Neuronal stem cell (in vitro differentiated cells): Measurements from ENCODE around the gene SLC2A6.

Experiments
- DNase-seq: peaks from one replicate; pipeline ENCODE4 v3.0.0-alpha.2; 2013; ENCODE audit warnings: low spot score
- H2AFZ ChIP-seq: one replicate; pipeline ENCODE4 v1.6.1; 2013; ENCODE audit warnings: mild to moderate bottlenecking, low read length, inconsistent platforms
- H2AK5ac ChIP-seq: 2 replicates; pipeline ENCODE4 v1.6.1; 2013; ENCODE audit warnings: low read depth, mild to moderate bottlenecking, inconsistent platforms, low read length, moderate library complexity, mixed read lengths
- H2BK120ac ChIP-seq: 2 replicates; pipeline ENCODE4 v1.6.1; 2013; ENCODE audit warnings: low read depth, mild to moderate bottlenecking, inconsistent platforms, low read length, moderate library complexity, mixed read lengths
- H2BK12ac ChIP-seq: one replicate; pipeline ENCODE4 v1.6.1; 2013; ENCODE audit warnings: low read length, inconsistent platforms
- H2BK15ac ChIP-seq: 2 replicates; pipeline ENCODE4 v1.6.1; 2013; ENCODE audit warnings: mild to moderate bottlenecking, low read length, inconsistent platforms, mixed read lengths
- H2BK5ac ChIP-seq: one replicate; pipeline ENCODE4 v1.6.1; 2013; ENCODE audit warnings: inconsistent platforms, mild to moderate bottlenecking, low read length, moderate library complexity
- H3K14ac ChIP-seq: one replicate; pipeline ENCODE4 v1.6.1; 2013; ENCODE audit warnings: low read length, inconsistent platforms
- H3K18ac ChIP-seq: 2 replicates; pipeline ENCODE4 v1.6.1; 2013; ENCODE audit warnings: low read length, inconsistent platforms
- H3K23ac ChIP-seq: 2 replicates; pipeline ENCODE4 v1.6.1; 2013; ENCODE audit warnings: low read depth, mild to moderate bottlenecking, mixed read lengths, low read length, inconsistent platforms; ENCODE audit not compliant: poor library complexity
- H3K27ac ChIP-seq: replicated peaks from 3 replicates; pipeline ENCODE4 v1.5.1; 2013; ENCODE audit warnings: low read length, inconsistent platforms
- H3K27me3 ChIP-seq, 3 experiments: 2 replicates each; pipeline ENCODE4 v1.6.1; 2013; ENCODE audit warnings: low read length in 3 of 3, mild to moderate bottlenecking in 2 of 3, inconsistent platforms in 1 of 3, low read depth in 1 of 3, mixed read lengths in 1 of 3, moderate library complexity in 1 of 3; ENCODE audit not compliant: control insufficient read depth in 3 of 3, insufficient read depth in 3 of 3
- H3K36me3 ChIP-seq, 2 donors: replicated peaks in 1 of 2; 2 replicates each; pipeline ENCODE4 v1.6.1; 2013; ENCODE audit warnings: low read length in 2 of 2; ENCODE audit not compliant: control insufficient read depth in 2 of 2, insufficient read depth in 2 of 2
- H3K4ac ChIP-seq: 2 replicates; pipeline ENCODE4 v1.6.1; 2013; ENCODE audit warnings: inconsistent platforms, mild to moderate bottlenecking, low read length, moderate library complexity
- H3K4me1 ChIP-seq, 2 donors: 1 replicate in 1 of 2; 2 replicates in 1 of 2; pipeline ENCODE4 v1.6.1; 2013; ENCODE audit warnings: low read length in 2 of 2, low read depth in 1 of 2; ENCODE audit not compliant: control insufficient read depth in 2 of 2, insufficient read depth in 1 of 2
- H3K4me2 ChIP-seq: one replicate; pipeline ENCODE4 v1.6.1; 2013; ENCODE audit warnings: mild to moderate bottlenecking, low read length, inconsistent platforms; ENCODE audit not compliant: insufficient read depth, poor library complexity, severe bottlenecking
- H3K4me3 ChIP-seq, 2 donors: 2 replicates each; pipeline ENCODE4 v1.5.1; 2013; ENCODE audit warnings: low read length in 2 of 2, mild to moderate bottlenecking in 2 of 2, inconsistent platforms in 1 of 2, moderate library complexity in 1 of 2
- H3K79me1 ChIP-seq: one replicate; pipeline ENCODE4 v1.6.1; 2013; ENCODE audit warnings: low read depth, mild to moderate bottlenecking, inconsistent platforms, low read length, moderate library complexity
- H3K9ac ChIP-seq: one replicate; pipeline ENCODE4 v1.6.1; 2013; ENCODE audit warnings: mild to moderate bottlenecking, low read depth, low read length, inconsistent platforms; ENCODE audit not compliant: poor library complexity
- H3K9me3 ChIP-seq, 2 donors: replicated peaks in 1 of 2; 2 replicates each; pipeline versions ENCODE3 to v1.6.1; 2013; ENCODE audit warnings: low read length in 2 of 2, mild to moderate bottlenecking in 2 of 2, inconsistent platforms in 1 of 2, low read depth in 1 of 2, mixed read lengths in 1 of 2, moderate library complexity in 1 of 2; ENCODE audit not compliant: control insufficient read depth in 2 of 2, insufficient read depth in 1 of 2
- H4K8ac ChIP-seq: one replicate; pipeline ENCODE4 v1.6.1; 2013; ENCODE audit warnings: low read depth, mild to moderate bottlenecking, inconsistent platforms, low read length, moderate library complexity
- H4K91ac ChIP-seq: one replicate; pipeline ENCODE4 v1.6.1; 2013; ENCODE audit warnings: low read length, low read depth, mild to moderate bottlenecking, inconsistent platforms; ENCODE audit not compliant: poor library complexity
- WGBS, 2 donors: extraction: QIAGEN DNeasy Blood & Tissue Kit; methylation state at CpG; one replicate each; pipeline ENCODE4 v1.1.7; 2013; ENCODE audit warnings: missing lambda C conversion rate in 2 of 2, mixed read lengths in 1 of 2; ENCODE audit not compliant: insufficient read length in 2 of 2, insufficient replicate concordance in 1 of 2; ENCODE audit errors: extremely low coverage in 2 of 2; 5-methylcytosine and 5-hydroxymethylcytosine counted together

The SLC2A6 gene

GRCh38 chr9:133499892-133500270 is 21.0 kb upstream of the SLC2A6 start:
- Histone ChIP-seq H2BK15ac (no peak overlapping the region), H3K79me1 (no peaks in the 10 kb centered on the region), H3K9me3 (peaks cover 3 to 12% of the 10 kb centered on the region in 2 donors), H3K4me3 (no peak overlapping the region), H3K4ac (no peak overlapping the region), H2AFZ (no peak overlapping the region), H2BK120ac (no peak overlapping the region), H3K27me3 (peaks cover 0 to 25% (median 11%) of the 10 kb centered on the region in 3 experiments), H3K14ac (no peak overlapping the region), H3K18ac (peak overlapping the region; percentile 72), H2AK5ac (no peak overlapping the region), H4K8ac (no peak overlapping the region), H3K4me2 (no peak overlapping the region), H2BK12ac (no peak overlapping the region), H3K27ac (no peak overlapping the region), H3K9ac (no peak overlapping the region), H2BK5ac (no peak overlapping the region), H3K4me1 (peaks cover 8 to 18% of the 10 kb centered on the region in 2 donors), H3K36me3 (peaks cover 0 to 8% of the 10 kb centered on the region in 2 donors), H4K91ac (no peak overlapping the region), H3K23ac (no peak overlapping the region)
- no CpG with 5 or more reads among the region's 12 CpGs for WGBS, 2 donors
- no peak for DNase-seq

- Histone ChIP-seq H3K4me1 (peaks cover 8 to 18% of the 10 kb centered on the region in 2 donors), H2BK15ac (no peak overlapping the region), H2AFZ (no peak overlapping the region), H4K91ac (no peak overlapping the region), H3K9ac (no peak overlapping the region), H3K79me1 (no peaks in the 10 kb centered on the region), H3K18ac (peak overlapping the region; percentile 67), H3K23ac (no peak overlapping the region), H4K8ac (no peak overlapping the region), H3K4me3 (no peak overlapping the region), H2BK12ac (no peak overlapping the region), H3K27ac (no peak overlapping the region), H3K9me3 (peaks cover 3 to 12% of the 10 kb centered on the region in 2 donors), H3K27me3 (peaks cover 0 to 25% (median 11%) of the 10 kb centered on the region in 3 experiments), H2BK5ac (peak overlapping the region; percentile 87), H2BK120ac (no peak overlapping the region), H3K4ac (no peak overlapping the region), H3K4me2 (no peak overlapping the region), H3K14ac (no peak overlapping the region), H2AK5ac (peak overlapping the region; percentile 40), H3K36me3 (peaks cover 0 to 8% of the 10 kb centered on the region in 2 donors)
- no CpG with 5 or more reads among the region's 19 CpGs for WGBS, 2 donors
- DNase-seq: no peak
Measured at GRCh38 chr9:133499132-133499891, 20.4 kb upstream of the SLC2A6 start.

- peaks cover 0 to 8% of the 10 kb centered on the region in 2 donors for H3K36me3 ChIP-seq
- H2AFZ ChIP-seq: peak overlapping the region; percentile 25
- H2BK12ac ChIP-seq: peak overlapping the region; percentile 46
- no peak overlapping the region for H2BK5ac ChIP-seq
- no peak overlapping the region for H3K4me2 ChIP-seq
- no peak overlapping the region for H4K8ac ChIP-seq
- no peak overlapping the region for H3K27ac ChIP-seq
- H3K9ac ChIP-seq: no peak overlapping the region
- WGBS, 2 donors: no CpG with 5 or more reads among the region's 35 CpGs
- peak overlapping the region; percentile 53 for H2AK5ac ChIP-seq
- DNase-seq: no peak
- no peak overlapping the region for H3K4ac ChIP-seq
- no peak overlapping the region for H3K4me3 ChIP-seq
- H3K18ac ChIP-seq: peak overlapping the region; percentile 16
- H2BK15ac ChIP-seq: no peak overlapping the region
- H4K91ac ChIP-seq: no peak overlapping the region
- peaks cover 3 to 12% of the 10 kb centered on the region in 2 donors for H3K9me3 ChIP-seq
- peaks cover 0 to 38% (median 11%) of the 10 kb centered on the region in 3 experiments for H3K27me3 ChIP-seq
- no peak overlapping the region for H2BK120ac ChIP-seq
- no peaks in the 10 kb centered on the region for H3K79me1 ChIP-seq
- H3K23ac ChIP-seq: no peak overlapping the region
- peak overlapping the region; percentile 84 for H3K14ac ChIP-seq
- H3K4me1 ChIP-seq: peaks cover 16 to 18% of the 10 kb centered on the region in 2 donors
Measured at GRCh38 chr9:133496861-133497842, 18.3 kb upstream of the SLC2A6 start.
